DND-41 (cell line): ENCODE results near the gene DAGLA.

ENCODE experiments used
- EZH2 ChIP-seq: IDR thresholded peaks from 3 replicates; pipeline ENCODE4 v1.6.1; 2012; ENCODE audit warnings: borderline replicate concordance, low read depth, mild to moderate bottlenecking, moderate library complexity, low read length, inconsistent platforms; ENCODE audit not compliant: severe bottlenecking
- TF ChIP-seq, protein P1 (sequence below): IDR thresholded peaks from 2 replicates; pipeline ENCODE4 v1.5.1; 2012; ENCODE audit warnings: borderline replicate concordance, low read length, moderate library complexity, mild to moderate bottlenecking; ENCODE audit not compliant: poor library complexity, severe bottlenecking; ENCODE audit errors: extremely low read depth

DNA sequence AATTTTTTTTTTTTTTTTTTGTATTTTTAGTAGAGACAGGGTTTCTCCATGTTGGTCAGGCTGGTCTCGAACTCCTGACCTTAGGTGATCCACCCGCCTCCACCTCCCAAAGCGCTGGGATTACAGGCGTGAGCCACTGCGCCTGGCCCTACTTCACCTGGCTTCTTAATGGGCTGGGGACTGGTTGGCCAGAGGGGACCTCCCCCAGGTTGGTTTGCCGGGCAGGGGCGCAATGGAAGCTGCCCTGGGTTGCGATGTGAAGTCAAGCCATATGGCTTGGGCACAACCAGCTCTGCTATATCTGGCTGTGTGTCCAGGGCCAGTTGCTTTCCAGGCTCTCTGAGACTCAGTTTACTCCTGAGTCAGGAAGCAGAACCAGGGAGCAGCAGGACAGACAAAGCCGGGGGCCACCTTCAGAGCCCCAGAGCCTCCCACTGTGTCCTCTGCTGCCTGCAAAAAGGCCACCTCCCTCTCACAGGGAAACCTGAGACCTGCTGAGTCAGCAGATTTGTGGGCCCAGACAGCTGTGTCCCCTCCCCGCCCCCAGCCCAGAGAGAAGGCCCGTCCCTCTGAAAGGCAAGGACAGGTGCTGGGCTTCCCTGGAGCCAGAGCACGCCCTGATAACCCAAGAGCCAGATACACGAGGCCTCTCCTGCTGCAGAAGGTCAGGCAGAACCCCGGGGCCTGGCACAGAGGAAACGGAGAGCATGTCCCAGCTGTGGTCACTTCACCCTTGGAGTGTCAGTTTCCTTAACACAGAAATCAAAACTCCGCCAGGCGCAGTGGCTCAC is 29.2 kb upstream of the DAGLA start:
- TF ChIP-seq, protein P1, sequence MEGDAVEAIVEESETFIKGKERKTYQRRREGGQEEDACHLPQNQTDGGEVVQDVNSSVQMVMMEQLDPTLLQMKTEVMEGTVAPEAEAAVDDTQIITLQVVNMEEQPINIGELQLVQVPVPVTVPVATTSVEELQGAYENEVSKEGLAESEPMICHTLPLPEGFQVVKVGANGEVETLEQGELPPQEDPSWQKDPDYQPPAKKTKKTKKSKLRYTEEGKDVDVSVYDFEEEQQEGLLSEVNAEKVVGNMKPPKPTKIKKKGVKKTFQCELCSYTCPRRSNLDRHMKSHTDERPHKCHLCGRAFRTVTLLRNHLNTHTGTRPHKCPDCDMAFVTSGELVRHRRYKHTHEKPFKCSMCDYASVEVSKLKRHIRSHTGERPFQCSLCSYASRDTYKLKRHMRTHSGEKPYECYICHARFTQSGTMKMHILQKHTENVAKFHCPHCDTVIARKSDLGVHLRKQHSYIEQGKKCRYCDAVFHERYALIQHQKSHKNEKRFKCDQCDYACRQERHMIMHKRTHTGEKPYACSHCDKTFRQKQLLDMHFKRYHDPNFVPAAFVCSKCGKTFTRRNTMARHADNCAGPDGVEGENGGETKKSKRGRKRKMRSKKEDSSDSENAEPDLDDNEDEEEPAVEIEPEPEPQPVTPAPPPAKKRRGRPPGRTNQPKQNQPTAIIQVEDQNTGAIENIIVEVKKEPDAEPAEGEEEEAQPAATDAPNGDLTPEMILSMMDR = no peak
- no peak for TF ChIP-seq EZH2
